Neural progenitor cell (in vitro differentiated cells): ENCODE measurements around the gene CADM1. TPM values are rescaled to one million over a fixed set of nuclear protein-coding genes. Genes with fewer than 3 reads are reported as not detected.

ENCODE experiments used
- DNase-seq: peaks from one replicate; pipeline ENCODE4 v3.0.0-alpha.2; 2016; ENCODE audit warnings: low spot score
- H2AFZ ChIP-seq: fragments of 200-600 bp; sonication (generic); replicated peaks from 2 replicates; pipeline ENCODE4 v1.6.1; 2016; ENCODE audit warnings: antibody characterized with exemption
- H3F3A ChIP-seq: fragments of 200-600 bp; sonication (generic); 2 replicates; pipeline ENCODE4 v1.6.1; 2016; ENCODE audit warnings: antibody characterized with exemption, low read depth
- H3K27ac ChIP-seq: fragments of 200-600 bp; sonication (generic); 2 replicates; pipeline ENCODE4 v1.5.1; 2016; ENCODE audit warnings: mild to moderate bottlenecking
- H3K27me3 ChIP-seq: fragments of 200-600 bp; sonication (generic); 2 replicates; pipeline ENCODE4 v1.6.1; 2016; ENCODE audit warnings: mild to moderate bottlenecking, moderate library complexity
- H3K36me3 ChIP-seq: fragments of 200-600 bp; sonication (generic); 2 replicates; pipeline ENCODE4 v1.5.1; 2016
- H3K4me1 ChIP-seq: fragments of 200-600 bp; sonication (generic); 2 replicates; pipeline ENCODE4 v1.6.1; 2016; ENCODE audit warnings: mixed run types
- H3K4me2 ChIP-seq: fragments of 200-600 bp; sonication (generic); 2 replicates; pipeline ENCODE4 v1.6.1; 2016
- H3K4me3 ChIP-seq: fragments of 200-600 bp; sonication (generic); 2 replicates; pipeline ENCODE4 v1.5.1; 2016
- H3K79me2 ChIP-seq: fragments of 200-600 bp; sonication (generic); 2 replicates; pipeline ENCODE4 v1.6.1; 2016; ENCODE audit warnings: low read depth
- H3K9ac ChIP-seq: fragments of 200-600 bp; sonication (generic); 2 replicates; pipeline ENCODE4 v1.6.1; 2016
- H3K9me3 ChIP-seq: fragments of 200-600 bp; sonication (generic); 2 replicates; pipeline ENCODE4 v1.5.1; 2016; ENCODE audit warnings: low read depth
- H4K20me1 ChIP-seq: fragments of 200-600 bp; sonication (generic); 2 replicates; pipeline ENCODE4 v1.6.1; 2016; ENCODE audit warnings: low read depth
- H3K27ac Mint-ChIP-seq: 3 replicates; pipeline ENCODE4 v1.8.0; 2021; ENCODE audit warnings: mixed read lengths
- H3K27me3 Mint-ChIP-seq: 2 replicates; pipeline ENCODE4 v1.8.0; 2022; ENCODE audit warnings: low read depth, mild to moderate bottlenecking, inconsistent platforms, moderate library complexity, mixed read lengths; ENCODE audit not compliant: insufficient read depth
- H3K36me3 Mint-ChIP-seq: 3 replicates; pipeline ENCODE4 v1.8.0; 2021; ENCODE audit warnings: mixed read lengths
- H3K4me1 Mint-ChIP-seq: 3 replicates; pipeline ENCODE4 v1.8.0; 2021; ENCODE audit warnings: mixed read lengths
- H3K4me3 Mint-ChIP-seq: 3 replicates; pipeline ENCODE4 v1.8.0; 2021; ENCODE audit warnings: mild to moderate bottlenecking, moderate library complexity, mixed read lengths
- H3K9me3 Mint-ChIP-seq: 3 replicates; pipeline ENCODE4 v1.8.0; 2020; ENCODE audit warnings: mixed read lengths
- EZH2 ChIP-seq: fragments of 200-600 bp; sonication (generic); IDR thresholded peaks from 2 replicates; pipeline ENCODE4 v1.6.1; 2017; ENCODE audit warnings: antibody characterized with exemption, mild to moderate bottlenecking, moderate library complexity
- EZH2phosphoT487 ChIP-seq: fragments of 200-600 bp; sonication (generic); IDR thresholded peaks from 2 replicates; pipeline ENCODE4 v1.6.1; 2017; ENCODE audit warnings: antibody characterized with exemption
- total RNA-seq: library from RNA; depleted of rRNA; stranded (reverse); fragments of >200 nt; gene quantifications from 2 replicates; pipeline ENCODE4 v1.2.3, GENCODE V29; 2015; ENCODE audit warnings: low replicate concordance
- TF ChIP-seq, protein P1 (sequence below): fragments of 200-600 bp; sonication (generic); IDR thresholded peaks from 2 replicates; pipeline ENCODE4 v1.5.1; 2017; ENCODE audit warnings: antibody characterized with exemption, mild to moderate bottlenecking

CADM1 gene
- total RNA-seq, 1 donor from 2014 or later: 123 TPM

- H3K4me1 ChIP-seq: peaks cover 25% of the 10 kb centered on the region
- Mint-ChIP-seq H3K27ac (no peak overlapping the region), H3K9me3 (no peaks in the 10 kb centered on the region), H3K4me1 (peaks cover 3% of the 10 kb centered on the region), H3K27me3 (peaks cover 2% of the 10 kb centered on the region), H3K4me3 (no peak overlapping the region), H3K36me3 (peaks cover 14% of the 10 kb centered on the region)
- no peaks in the 10 kb centered on the region for H3K9me3 ChIP-seq
- DNase-seq: no peak
- no peak overlapping the region for H2AFZ ChIP-seq
- no peak for TF ChIP-seq EZH2phosphoT487
- TF ChIP-seq, protein P1, sequence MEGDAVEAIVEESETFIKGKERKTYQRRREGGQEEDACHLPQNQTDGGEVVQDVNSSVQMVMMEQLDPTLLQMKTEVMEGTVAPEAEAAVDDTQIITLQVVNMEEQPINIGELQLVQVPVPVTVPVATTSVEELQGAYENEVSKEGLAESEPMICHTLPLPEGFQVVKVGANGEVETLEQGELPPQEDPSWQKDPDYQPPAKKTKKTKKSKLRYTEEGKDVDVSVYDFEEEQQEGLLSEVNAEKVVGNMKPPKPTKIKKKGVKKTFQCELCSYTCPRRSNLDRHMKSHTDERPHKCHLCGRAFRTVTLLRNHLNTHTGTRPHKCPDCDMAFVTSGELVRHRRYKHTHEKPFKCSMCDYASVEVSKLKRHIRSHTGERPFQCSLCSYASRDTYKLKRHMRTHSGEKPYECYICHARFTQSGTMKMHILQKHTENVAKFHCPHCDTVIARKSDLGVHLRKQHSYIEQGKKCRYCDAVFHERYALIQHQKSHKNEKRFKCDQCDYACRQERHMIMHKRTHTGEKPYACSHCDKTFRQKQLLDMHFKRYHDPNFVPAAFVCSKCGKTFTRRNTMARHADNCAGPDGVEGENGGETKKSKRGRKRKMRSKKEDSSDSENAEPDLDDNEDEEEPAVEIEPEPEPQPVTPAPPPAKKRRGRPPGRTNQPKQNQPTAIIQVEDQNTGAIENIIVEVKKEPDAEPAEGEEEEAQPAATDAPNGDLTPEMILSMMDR: no peak
- no peak for TF ChIP-seq EZH2
- H3F3A ChIP-seq: peaks cover 4% of the 10 kb centered on the region
- peaks cover 89% of the 10 kb centered on the region for H3K79me2 ChIP-seq
- peaks cover 27% of the 10 kb centered on the region for H3K27me3 ChIP-seq
- no peak overlapping the region for H3K4me3 ChIP-seq
- no peak overlapping the region for H3K4me2 ChIP-seq
- H3K36me3 ChIP-seq: no peaks in the 10 kb centered on the region
- peaks cover 72% of the 10 kb centered on the region for H4K20me1 ChIP-seq
- no peak overlapping the region for H3K27ac ChIP-seq
- no peak overlapping the region for H3K9ac ChIP-seq
These were observed 4.3 kb downstream of the CADM1 start for GRCh38 chr11:115499891-115500290.

GRCh38 chr11:115499241-115499799 is 4.9 kb downstream of the CADM1 start:
- Mint-ChIP-seq H3K4me3 (no peak overlapping the region), H3K27me3 (no peaks in the 10 kb centered on the region), H3K4me1 (no peaks in the 10 kb centered on the region), H3K27ac (no peak overlapping the region), H3K36me3 (peaks cover 19% of the 10 kb centered on the region), H3K9me3 (no peaks in the 10 kb centered on the region)
- H3K27ac ChIP-seq: no peak overlapping the region
- no peaks in the 10 kb centered on the region for H3K36me3 ChIP-seq
- H3K9ac ChIP-seq: no peak overlapping the region
- TF ChIP-seq EZH2phosphoT487 (no peak), EZH2 (no peak)
- TF ChIP-seq, protein P1: no peak
- no peak overlapping the region for H3K4me2 ChIP-seq
- no peak for DNase-seq
- H3K27me3 ChIP-seq: peaks cover 27% of the 10 kb centered on the region
- no peaks in the 10 kb centered on the region for H3K9me3 ChIP-seq
- H3K4me3 ChIP-seq: no peak overlapping the region
- H3K4me1 ChIP-seq: peaks cover 25% of the 10 kb centered on the region
- peaks cover 95% of the 10 kb centered on the region for H3K79me2 ChIP-seq
- no peaks in the 10 kb centered on the region for H3F3A ChIP-seq
- H4K20me1 ChIP-seq: peaks cover 72% of the 10 kb centered on the region
- no peak overlapping the region for H2AFZ ChIP-seq

DNA sequence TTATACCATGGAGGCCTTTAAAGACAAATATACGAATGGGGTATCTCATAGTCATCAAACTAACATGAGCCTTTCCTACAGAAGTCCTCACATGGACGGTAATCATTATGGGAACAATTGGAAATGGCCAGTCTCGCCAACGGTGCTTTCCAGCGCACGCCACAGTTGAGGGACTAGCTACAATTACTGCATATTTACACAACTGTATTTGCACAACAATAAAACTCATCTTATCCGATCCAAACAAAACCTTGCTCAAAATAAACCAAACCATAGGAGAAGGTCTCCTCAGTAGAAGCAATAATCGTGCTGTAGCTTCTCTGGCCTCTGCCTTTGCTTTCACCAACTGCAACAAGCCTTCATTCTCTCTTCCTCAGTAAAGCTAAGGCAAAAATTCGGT is 5.9 kb downstream of the CADM1 start:
- H3K36me3 Mint-ChIP-seq: peaks cover 22% of the 10 kb centered on the region
- Histone ChIP-seq H3K79me2 (peaks cover 99% of the 10 kb centered on the region), H3F3A (no peaks in the 10 kb centered on the region), H3K36me3 (no peaks in the 10 kb centered on the region), H3K4me3 (no peak overlapping the region), H3K9me3 (no peaks in the 10 kb centered on the region), H4K20me1 (peaks cover 67% of the 10 kb centered on the region), H3K4me2 (no peak overlapping the region), H2AFZ (no peak overlapping the region), H3K27me3 (peaks cover 27% of the 10 kb centered on the region), H3K27ac (no peak overlapping the region), H3K9ac (no peak overlapping the region), H3K4me1 (peaks cover 25% of the 10 kb centered on the region)
- no peak overlapping the region for H3K27ac Mint-ChIP-seq
- no peak for DNase-seq
- H3K9me3 Mint-ChIP-seq: no peaks in the 10 kb centered on the region
- H3K27me3 Mint-ChIP-seq: no peaks in the 10 kb centered on the region
- no peaks in the 10 kb centered on the region for H3K4me1 Mint-ChIP-seq
- no peak overlapping the region for H3K4me3 Mint-ChIP-seq
- no peak for TF ChIP-seq EZH2
- TF ChIP-seq, protein P1: no peak
